ENCODE measurements around the gene MYH9.
A peak's percentile ranks its signal among the peaks of the same experiment; 100 is the strongest.

MYH9 gene

GRCh38 chr22:36337365-36338130, 50.2 kb downstream of the MYH9 start:
- Histone ChIP-seq H3K27ac (ENCODE audit: low read depth, low read length) (peak overlapping the region; percentile 39), H3K27me3 (ENCODE audit: control insufficient read depth, low read length) (no peaks in the 10 kb centered on the region), H3F3A (ENCODE audit: control insufficient read depth, insufficient read depth) (peaks cover 24% of the 10 kb centered on the region), H3K9me3 (ENCODE audit: control insufficient read depth, insufficient read depth, low read length) (no peaks in the 10 kb centered on the region), H3K36me3 (ENCODE audit: control insufficient read depth, low read length) (peaks cover 98% of the 10 kb centered on the region), H3K9me2 (replicated peaks; ENCODE audit: control insufficient read depth, low read length) (no peaks in the 10 kb centered on the region), H3K79me2 (ENCODE audit: control insufficient read depth, low read length) (peaks cover 95% of the 10 kb centered on the region), H3K4me2 (ENCODE audit: low read length) (0 out of 2 replicates have a peak overlapping the region, but pooled peaks have one; percentile 6), H4K20me1 (ENCODE audit: control insufficient read depth, insufficient read depth, low read depth, low read length) (peaks cover 5% of the 10 kb centered on the region; the same call in 1 of the 2 replicates), H3K4me3 (ENCODE audit: low read length) (no peak overlapping the region), H3K4me1 (ENCODE audit: control insufficient read depth, low read length) (peaks cover 72% of the 10 kb centered on the region)
- TF ChIP-seq EZH2phosphoT487 (IDR thresholded peaks at IDR 0.05; ENCODE audit: borderline replicate concordance, low read length): no peak
- no peak for TF ChIP-seq CTCF (IDR thresholded peaks at IDR 0.05; ENCODE audit: low read depth, low read length, poor library complexity, severe bottlenecking)

GRCh38 chr22:36336246-36337182, 51.3 kb downstream of the MYH9 start:
- Histone ChIP-seq H3K4me3 (ENCODE audit: low read length) (no peak overlapping the region), H3K4me1 (ENCODE audit: control insufficient read depth, low read length) (peaks cover 83% of the 10 kb centered on the region), H3K9me2 (replicated peaks; ENCODE audit: control insufficient read depth, low read length) (no peaks in the 10 kb centered on the region), H4K20me1 (ENCODE audit: control insufficient read depth, insufficient read depth, low read depth, low read length) (0 out of 2 replicates have a peak, but pooled peaks cover 5% of the 10 kb centered on the region), H3K27ac (ENCODE audit: low read depth, low read length) (no peak overlapping the region), H3K4me2 (ENCODE audit: low read length) (no peak overlapping the region), H3K36me3 (ENCODE audit: control insufficient read depth, low read length) (peaks cover 97% of the 10 kb centered on the region), H3F3A (ENCODE audit: control insufficient read depth, insufficient read depth) (peaks cover 26% of the 10 kb centered on the region), H3K27me3 (ENCODE audit: control insufficient read depth, low read length) (no peaks in the 10 kb centered on the region), H3K79me2 (ENCODE audit: control insufficient read depth, low read length) (peaks cover 94% of the 10 kb centered on the region), H3K9me3 (ENCODE audit: control insufficient read depth, insufficient read depth, low read length) (no peaks in the 10 kb centered on the region)
- no peak for TF ChIP-seq CTCF (IDR thresholded peaks at IDR 0.05; ENCODE audit: low read depth, low read length, poor library complexity, severe bottlenecking)
- no peak for TF ChIP-seq EZH2phosphoT487 (IDR thresholded peaks at IDR 0.05; ENCODE audit: borderline replicate concordance, low read length)

GRCh38 chr22:36335621-36336020, 52.1 kb downstream of the MYH9 start:
- H3F3A ChIP-seq (ENCODE audit: control insufficient read depth, insufficient read depth): peaks cover 26% of the 10 kb centered on the region
- TF ChIP-seq CTCF (IDR thresholded peaks at IDR 0.05; ENCODE audit: low read depth, low read length, poor library complexity, severe bottlenecking) (no peak), EZH2phosphoT487 (IDR thresholded peaks at IDR 0.05; ENCODE audit: borderline replicate concordance, low read length) (no peak)
- H3K4me1 ChIP-seq (ENCODE audit: control insufficient read depth, low read length): peaks cover 91% of the 10 kb centered on the region
- peaks cover 94% of the 10 kb centered on the region for H3K79me2 ChIP-seq (ENCODE audit: control insufficient read depth, low read length)
- H3K27ac ChIP-seq (ENCODE audit: low read depth, low read length): no peak overlapping the region
- H3K4me2 ChIP-seq (ENCODE audit: low read length): no peak overlapping the region
- peaks cover 95% of the 10 kb centered on the region for H3K36me3 ChIP-seq (ENCODE audit: control insufficient read depth, low read length)
- H3K4me3 ChIP-seq (ENCODE audit: low read length): no peak overlapping the region
- H3K27me3 ChIP-seq (ENCODE audit: control insufficient read depth, low read length): no peaks in the 10 kb centered on the region
- no peaks in the 10 kb centered on the region for H3K9me2 ChIP-seq (replicated peaks; ENCODE audit: control insufficient read depth, low read length)
- H3K9me3 ChIP-seq (ENCODE audit: control insufficient read depth, insufficient read depth, low read length): no peaks in the 10 kb centered on the region
- 0 out of 2 replicates have a peak, but pooled peaks cover 5% of the 10 kb centered on the region for H4K20me1 ChIP-seq (ENCODE audit: control insufficient read depth, insufficient read depth, low read depth, low read length)

Measured in DOHH2 (cell line).